ENCODE results near the gene CYB561D1.
"Not testable (repeated sequence)": the region's sequence is repeated elsewhere in the genome, so short reads cannot be mapped to it uniquely, and the experiment has no call there.

Gene CYB561D1

GRCh38 chr1:109493805-109494539 is at the start of gene CYB561D1:
Gene CYB561D1 (plus strand): TSS chr1:109494094. CDS start chr1:109494140, 46 bp downstream.
- DNase-seq: peak; percentile 78

- DNase-seq: no peak
Observed at GRCh38 chr1:109444346-109444745, 49.5 kb upstream of the CYB561D1 start.

- not testable (repeated sequence) for DNase-seq
Observed at GRCh38 chr1:109445949-109446695, 47.8 kb upstream of the CYB561D1 start.

GRCh38 chr1:109447524-109447923 is 46.4 kb upstream of the CYB561D1 start:
- DNase-seq: no peak

- no peak for DNase-seq
Observed at GRCh38 chr1:109454497-109455133, 39.3 kb upstream of the CYB561D1 start.

GRCh38 chr1:109457819-109458218 is 36.1 kb upstream of the CYB561D1 start:
- no peak for DNase-seq

GRCh38 chr1:109466125-109466451 is 27.8 kb upstream of the CYB561D1 start:
- DNase-seq: no peak

GRCh38 chr1:109466452-109467300 is 27.2 kb upstream of the CYB561D1 start, which contains the start of gene SYPL2:
Gene SYPL2 (plus strand): TSS chr1:109466546. CDS start chr1:109466844, 298 bp downstream.
- no peak for DNase-seq

- no peak for DNase-seq
Observed at GRCh38 chr1:109467301-109467777, 26.6 kb upstream of the CYB561D1 start.

- no peak for DNase-seq
Observed at GRCh38 chr1:109468061-109468460, 25.8 kb upstream of the CYB561D1 start.

- DNase-seq: no peak
Observed at GRCh38 chr1:109468903-109469302, 25.0 kb upstream of the CYB561D1 start.

GRCh38 chr1:109470245-109470644 is 23.6 kb upstream of the CYB561D1 start:
- no peak for DNase-seq

GRCh38 chr1:109472779-109473178 is 21.1 kb upstream of the CYB561D1 start:
- no peak for DNase-seq

GRCh38 chr1:109473284-109474057 is 20.4 kb upstream of the CYB561D1 start:
- not testable (repeated sequence) for DNase-seq

- DNase-seq: no peak
Observed at GRCh38 chr1:109474697-109475096, 19.2 kb upstream of the CYB561D1 start.

- no peak for DNase-seq
Observed at GRCh38 chr1:109475261-109475660, 18.6 kb upstream of the CYB561D1 start.

- no peak for DNase-seq
Observed at GRCh38 chr1:109476825-109477224, 17.1 kb upstream of the CYB561D1 start.

GRCh38 chr1:109477821-109478220 is 16.1 kb upstream of the CYB561D1 start:
- DNase-seq: no peak

GRCh38 chr1:109478806-109479205 is 15.1 kb upstream of the CYB561D1 start:
- DNase-seq: no peak

- no peak for DNase-seq
Observed at GRCh38 chr1:109479311-109479710, 14.6 kb upstream of the CYB561D1 start.

GRCh38 chr1:109479901-109480300 is 14.0 kb upstream of the CYB561D1 start:
- DNase-seq: no peak

- no peak for DNase-seq
Observed at GRCh38 chr1:109481646-109482045, 12.2 kb upstream of the CYB561D1 start.

All from fibroblast of upper back skin (primary cell).